HG02981 (cell line): ENCODE results near the gene WDR5.

Experiments used
- ATAC-seq: cut with Tn5 transposase; IDR thresholded peaks from one replicate; pipeline ENCODE4 v1.9.1; 2021; ENCODE audit warnings: mild to moderate bottlenecking, moderate library complexity; ENCODE audit not compliant: unreplicated experiment

WDR5 gene

GRCh38 chr9:134172198-134173126 lies 36.6 kb downstream of the WDR5 start:
- ATAC-seq = no peak

- no peak for ATAC-seq
Measured at GRCh38 chr9:134173127-134174072, 37.5 kb downstream of the WDR5 start.

GRCh38 chr9:134174073-134174449 lies 38.2 kb downstream of the WDR5 start:
- no peak for ATAC-seq

GRCh38 chr9:134174526-134175290 lies 38.8 kb downstream of the WDR5 start:
- no peak for ATAC-seq

GRCh38 chr9:134175291-134175807 lies 39.5 kb downstream of the WDR5 start:
- no peak for ATAC-seq

- no peak for ATAC-seq
Measured at GRCh38 chr9:134175808-134176598, 40.1 kb downstream of the WDR5 start.

GRCh38 chr9:134176599-134176968 lies 40.7 kb downstream of the WDR5 start:
- ATAC-seq = no peak

GRCh38 chr9:134177186-134177585 lies 41.3 kb downstream of the WDR5 start:
- ATAC-seq = no peak

- ATAC-seq = no peak
Measured at GRCh38 chr9:134177624-134178393, 41.9 kb downstream of the WDR5 start.

- no peak for ATAC-seq
Measured at GRCh38 chr9:134178394-134178767, 42.5 kb downstream of the WDR5 start.

- ATAC-seq = no peak
Measured at GRCh38 chr9:134178768-134179551, 43.1 kb downstream of the WDR5 start.

- no peak for ATAC-seq
Measured at GRCh38 chr9:134179595-134179917, 43.7 kb downstream of the WDR5 start.

GRCh38 chr9:134179918-134180785 lies 44.3 kb downstream of the WDR5 start:
- no peak for ATAC-seq

GRCh38 chr9:134180786-134181647 lies 45.1 kb downstream of the WDR5 start:
- no peak for ATAC-seq

- no peak for ATAC-seq
Measured at GRCh38 chr9:134181648-134182034, 45.8 kb downstream of the WDR5 start.

- ATAC-seq = no peak
Measured at GRCh38 chr9:134182554-134183085, 46.7 kb downstream of the WDR5 start.
